HFF-Myc (cell line): ENCODE data around the gene MYOZ1.
"Not testable (repeated sequence)": the region's sequence is repeated elsewhere in the genome, so short reads cannot be mapped to it uniquely, and the experiment has no call there.

Experiments used
- DNase-seq: peaks from one replicate; pipeline ENCODE4 v3.0.0-alpha.2; 2011; ENCODE audit warnings: low read depth; ENCODE audit errors: extremely low read depth
- H3K4me3 ChIP-seq: replicated peaks from 2 replicates; pipeline ENCODE4 v1.5.1; 2011; ENCODE audit warnings: low read depth, mild to moderate bottlenecking, control low read depth, low read length
- TF ChIP-seq, protein P1 (sequence below): IDR thresholded peaks from 2 replicates; pipeline ENCODE4 v1.5.1; 2012; ENCODE audit warnings: mild to moderate bottlenecking, low read depth, low read length, control low read depth; ENCODE audit errors: missing control alignments

MYOZ1 gene, protein sequence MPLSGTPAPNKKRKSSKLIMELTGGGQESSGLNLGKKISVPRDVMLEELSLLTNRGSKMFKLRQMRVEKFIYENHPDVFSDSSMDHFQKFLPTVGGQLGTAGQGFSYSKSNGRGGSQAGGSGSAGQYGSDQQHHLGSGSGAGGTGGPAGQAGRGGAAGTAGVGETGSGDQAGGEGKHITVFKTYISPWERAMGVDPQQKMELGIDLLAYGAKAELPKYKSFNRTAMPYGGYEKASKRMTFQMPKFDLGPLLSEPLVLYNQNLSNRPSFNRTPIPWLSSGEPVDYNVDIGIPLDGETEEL

DNA sequence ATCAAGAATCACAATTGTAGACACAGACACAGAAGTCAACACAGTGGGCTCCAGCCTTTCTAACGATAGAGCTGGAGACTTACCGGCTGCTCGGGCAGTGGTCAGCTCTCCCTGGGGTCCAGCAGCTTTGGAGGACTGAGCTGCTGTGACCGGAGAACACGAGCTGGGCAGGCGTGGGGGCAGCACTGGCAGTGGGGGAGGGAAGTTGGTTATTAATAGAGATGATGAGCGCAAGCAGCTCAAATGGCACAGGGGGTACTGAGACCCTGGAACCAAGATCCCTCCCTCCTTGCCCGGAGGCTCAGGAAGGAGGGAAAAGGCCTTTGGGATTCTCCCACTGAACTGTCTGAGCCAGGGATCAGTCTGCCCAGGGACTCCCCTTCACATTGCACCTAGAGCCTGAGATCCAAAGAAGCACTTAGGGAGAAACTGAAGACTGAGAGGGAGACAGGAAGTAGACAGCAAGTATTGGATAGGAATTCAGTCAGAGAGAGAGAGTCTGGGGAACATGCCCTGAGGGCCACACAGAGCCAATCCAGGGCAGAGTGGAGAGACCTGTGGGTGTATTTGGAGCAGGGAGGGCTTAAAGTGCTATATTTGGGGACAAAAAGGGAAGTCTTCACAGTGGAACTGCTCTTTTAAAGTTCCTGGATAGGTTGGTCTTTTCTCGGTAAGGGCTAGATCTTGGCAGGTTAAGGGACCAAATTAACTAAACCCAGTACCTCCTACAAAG is at the start of gene MYOZ1:
TSS of gene MYOZ1 (minus strand) at position 147 of the 733 bp plus-strand sequence. CDS start 1,457 bp downstream, outside the sequence.
- no peak within 1 kb of the TSS for H3K4me3 ChIP-seq
- TF ChIP-seq, protein P1, sequence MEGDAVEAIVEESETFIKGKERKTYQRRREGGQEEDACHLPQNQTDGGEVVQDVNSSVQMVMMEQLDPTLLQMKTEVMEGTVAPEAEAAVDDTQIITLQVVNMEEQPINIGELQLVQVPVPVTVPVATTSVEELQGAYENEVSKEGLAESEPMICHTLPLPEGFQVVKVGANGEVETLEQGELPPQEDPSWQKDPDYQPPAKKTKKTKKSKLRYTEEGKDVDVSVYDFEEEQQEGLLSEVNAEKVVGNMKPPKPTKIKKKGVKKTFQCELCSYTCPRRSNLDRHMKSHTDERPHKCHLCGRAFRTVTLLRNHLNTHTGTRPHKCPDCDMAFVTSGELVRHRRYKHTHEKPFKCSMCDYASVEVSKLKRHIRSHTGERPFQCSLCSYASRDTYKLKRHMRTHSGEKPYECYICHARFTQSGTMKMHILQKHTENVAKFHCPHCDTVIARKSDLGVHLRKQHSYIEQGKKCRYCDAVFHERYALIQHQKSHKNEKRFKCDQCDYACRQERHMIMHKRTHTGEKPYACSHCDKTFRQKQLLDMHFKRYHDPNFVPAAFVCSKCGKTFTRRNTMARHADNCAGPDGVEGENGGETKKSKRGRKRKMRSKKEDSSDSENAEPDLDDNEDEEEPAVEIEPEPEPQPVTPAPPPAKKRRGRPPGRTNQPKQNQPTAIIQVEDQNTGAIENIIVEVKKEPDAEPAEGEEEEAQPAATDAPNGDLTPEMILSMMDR, result no peak
- DNase-seq, result no peak

DNA sequence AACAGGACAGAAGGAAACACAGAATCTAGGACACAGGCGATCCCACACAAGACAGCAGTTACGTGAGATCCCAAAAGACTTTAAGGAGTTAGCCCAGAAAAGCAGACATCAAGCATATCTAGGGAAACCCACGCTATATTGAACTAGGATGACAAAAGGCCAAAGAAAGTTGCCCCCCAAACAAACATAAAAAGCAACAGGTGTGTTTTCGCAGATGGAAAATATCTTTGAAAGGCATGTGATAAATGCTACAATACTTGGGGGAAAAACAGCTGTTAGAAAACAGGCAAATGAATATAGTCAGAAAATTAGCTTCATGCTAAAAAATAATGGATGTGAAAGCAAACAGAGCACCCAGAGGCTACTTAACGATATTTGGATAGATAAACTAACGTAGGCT is 49.5 kb upstream of the MYOZ1 start:
- not testable (repeated sequence) for DNase-seq, H3K4me3 ChIP-seq

DNA sequence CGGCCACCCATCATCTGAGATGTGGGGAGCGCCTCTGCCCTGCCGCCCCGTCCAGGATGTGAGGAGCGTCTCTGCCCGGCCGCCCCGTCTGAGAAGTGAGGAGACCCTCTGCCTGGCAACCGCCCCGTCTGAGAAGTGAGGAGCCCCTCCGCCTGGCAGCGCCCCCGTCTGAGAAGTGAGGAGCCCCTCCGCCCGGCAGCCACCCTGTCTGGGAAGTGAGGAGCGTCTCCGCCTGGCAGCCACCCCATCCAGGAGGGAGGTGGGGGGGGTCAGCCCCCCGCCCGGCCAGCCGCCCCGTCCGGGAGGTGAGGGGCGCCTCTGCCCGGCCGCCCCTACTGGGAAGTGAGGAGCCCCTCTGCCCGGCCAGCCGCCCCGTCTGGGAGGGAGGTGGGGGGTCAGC is 48.3 kb upstream of the MYOZ1 start:
- not testable (repeated sequence) for H3K4me3 ChIP-seq, DNase-seq

- not testable (repeated sequence) for DNase-seq, H3K4me3 ChIP-seq
Observed at GRCh38 chr10:73687641-73688040, 46.4 kb upstream of the MYOZ1 start.

DNA sequence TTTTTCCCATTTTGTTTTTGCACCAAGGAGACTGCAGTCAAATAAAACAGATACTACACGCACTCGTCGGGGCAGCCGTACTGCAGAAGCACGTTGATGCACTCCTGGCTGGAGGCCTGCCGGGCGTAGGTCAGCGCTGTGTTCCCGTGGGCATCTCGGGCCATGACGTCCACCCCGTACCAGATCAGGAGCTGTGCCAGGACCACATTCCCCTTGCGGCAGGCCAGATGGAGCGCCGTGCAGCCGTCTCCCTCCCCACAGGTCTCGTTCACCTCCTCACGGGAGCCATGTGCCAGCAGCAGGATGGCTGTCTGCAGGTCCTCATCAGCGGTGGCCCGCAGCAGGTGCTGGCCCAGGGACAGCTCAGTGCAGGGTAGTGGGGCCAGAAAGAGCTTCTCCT is 33.3 kb upstream of the MYOZ1 start:
- H3K4me3 ChIP-seq, DNase-seq: not testable (repeated sequence)

DNA sequence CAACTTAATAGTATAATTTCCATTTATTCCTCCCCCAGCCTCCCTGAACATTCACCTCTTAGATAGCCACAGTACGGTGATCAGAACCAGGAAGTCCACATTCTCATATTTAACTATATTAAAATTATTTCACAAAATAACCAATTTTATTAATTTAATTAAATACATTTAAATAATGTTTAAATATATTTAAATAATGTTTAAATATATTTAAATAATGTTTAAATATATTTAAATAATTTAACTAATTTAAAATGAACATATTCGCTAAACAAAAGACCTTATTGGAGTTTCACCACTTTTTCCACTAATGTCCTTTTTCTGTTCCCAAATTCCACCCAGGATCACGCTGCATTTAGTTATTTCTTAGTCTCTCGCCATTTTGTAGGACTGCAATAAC is 27.1 kb upstream of the MYOZ1 start:
- not testable (repeated sequence) for DNase-seq, H3K4me3 ChIP-seq

- DNase-seq, H3K4me3 ChIP-seq: not testable (repeated sequence)
Observed at GRCh38 chr10:73666153-73666809, 25.0 kb upstream of the MYOZ1 start.

- H3K4me3 ChIP-seq, DNase-seq: not testable (repeated sequence)
Observed at GRCh38 chr10:73665581-73665980, 24.3 kb upstream of the MYOZ1 start.

- not testable (repeated sequence) for H3K4me3 ChIP-seq, DNase-seq
Observed at GRCh38 chr10:73664156-73665040, 23.1 kb upstream of the MYOZ1 start.

GRCh38 chr10:73663621-73664020 is 22.3 kb upstream of the MYOZ1 start:
- H3K4me3 ChIP-seq, DNase-seq: not testable (repeated sequence)

- not testable (repeated sequence) for H3K4me3 ChIP-seq, DNase-seq
Observed at GRCh38 chr10:73662705-73663104, 21.4 kb upstream of the MYOZ1 start.

- no peak for DNase-seq
- no peak within 1 kb of the TSS for H3K4me3 ChIP-seq
- TF ChIP-seq, protein P1, result no peak
Observed at GRCh38 chr10:73655990-73656298, 14.7 kb upstream of the MYOZ1 start, which contains the start of gene SYNPO2L. TSS of gene SYNPO2L (minus strand) at chr10:73656029. CDS start at chr10:73655922, 107 bp downstream.
